Activated CD8-positive, alpha-beta T cell treated with anti-CD3 and anti-CD28 coated beads for 36 hours (primary cell): ENCODE results near the gene GCK. TPM values are rescaled to one million over a fixed set of nuclear protein-coding genes. Genes with fewer than 3 reads are reported as not detected.

Source experiments
- ATAC-seq: fragments of 200-7000 bp; cut with Tn5 transposase; one replicate; pipeline ENCODE4 v1.10.0; 2021; ENCODE audit warnings: mild to moderate bottlenecking, moderate library complexity
- CTCF ChIA-PET: fragments of 350-600 bp; sonication (Branson Sonifier 250); formaldehyde crosslinking; loops from one replicate; lab custom pipeline; 2021; ENCODE audit warnings: antibody characterized with exemption; lab: Charles Lee
- POLR2A ChIA-PET: fragments of 350-600 bp; sonication (Branson Sonifier 250); formaldehyde crosslinking; loops from one replicate; lab custom pipeline; 2021; ENCODE audit warnings: antibody characterized with exemption; lab: Charles Lee
- DNase-seq: peaks from one replicate; pipeline ENCODE4 v3.0.0-alpha.2; 2020
- H3K27ac Mint-ChIP-seq: one replicate; pipeline ENCODE4 v1.8.0; 2021; ENCODE audit warnings: mild to moderate bottlenecking, mixed read lengths
- H3K27me3 Mint-ChIP-seq: one replicate; pipeline ENCODE4 v1.8.0; 2021; ENCODE audit warnings: mixed read lengths
- H3K36me3 Mint-ChIP-seq: one replicate; pipeline ENCODE4 v1.8.0; 2021; ENCODE audit warnings: low read depth, mixed read lengths
- H3K4me1 Mint-ChIP-seq: one replicate; pipeline ENCODE4 v1.8.0; 2021; ENCODE audit warnings: low read depth, mixed read lengths
- H3K4me3 Mint-ChIP-seq: one replicate; pipeline ENCODE4 v1.8.0; 2021; ENCODE audit warnings: mild to moderate bottlenecking, moderate library complexity, mixed read lengths
- H3K9me3 Mint-ChIP-seq: one replicate; pipeline ENCODE4 v1.8.0; 2021; ENCODE audit warnings: mixed read lengths
- CTCF ChIP-seq: fragments of 200-600 bp; IDR thresholded peaks from one replicate; pipeline ENCODE4 v1.8.0; 2022; ENCODE audit warnings: antibody characterized with exemption, mild to moderate bottlenecking
- intact Hi-C: fragments of 100-400 bp; cut with micrococcal nuclease; formaldehyde crosslinking; loops from one replicate; pipeline ENCODE4 v1.10.0; 2022
- total RNA-seq, 2 experiments: library from RNA; stranded (reverse); gene quantifications; one replicate each; pipeline ENCODE4 v1.2.3, GENCODE V29; 2021

GCK gene
- total RNA-seq, 2 experiments from 2014 or later, result 2.1 to 2.6 TPM

GRCh38 chr7:44225566-44226395 is 36.5 kb upstream of the GCK start:
- Mint-ChIP-seq H3K27me3 (no peaks in the 10 kb centered on the region), H3K27ac (no peak overlapping the region), H3K36me3 (no peaks in the 10 kb centered on the region), H3K4me1 (no peaks in the 10 kb centered on the region), H3K9me3 (no peaks in the 10 kb centered on the region), H3K4me3 (no peak overlapping the region)
- no peak for DNase-seq
- no peak for TF ChIP-seq CTCF
- no peak for ATAC-seq
- CTCF ChIA-PET, result no interaction called here
- intact Hi-C loops, result no loop called here
- POLR2A ChIA-PET, result no interaction called here

GRCh38 chr7:44224974-44225565 is 35.8 kb upstream of the GCK start:
- DNase-seq (no peak), ATAC-seq (no peak)
- intact Hi-C loops, result no loop called here
- Mint-ChIP-seq H3K36me3 (no peaks in the 10 kb centered on the region), H3K27ac (no peak overlapping the region), H3K4me3 (no peak overlapping the region), H3K4me1 (no peaks in the 10 kb centered on the region), H3K27me3 (no peaks in the 10 kb centered on the region), H3K9me3 (no peaks in the 10 kb centered on the region)
- ChIA-PET CTCF (no interaction called here), POLR2A (interaction anchor here (1.5 kb wide), 1 partner anchor 9 kb away, joined by 3 read pairs; no protein-coding TSS in a partner anchor)
- no peak for TF ChIP-seq CTCF

- ChIA-PET POLR2A (interaction anchor here (1.5 kb wide), 1 partner anchor 8 kb away, joined by 3 read pairs; no protein-coding TSS in a partner anchor), CTCF (interaction anchor here (1.3 to 1.5 kb wide), 2 partner anchors 10 to 16 kb away, joined by 4 to 5 read pairs; no protein-coding TSS in a partner anchor)
- no peaks in the 10 kb centered on the region for H3K36me3 Mint-ChIP-seq
- H3K27ac Mint-ChIP-seq, result no peak overlapping the region
- no peaks in the 10 kb centered on the region for H3K4me1 Mint-ChIP-seq
- no peaks in the 10 kb centered on the region for H3K27me3 Mint-ChIP-seq
- no peaks in the 10 kb centered on the region for H3K9me3 Mint-ChIP-seq
- no peak for TF ChIP-seq CTCF
- no peak for ATAC-seq
- intact Hi-C loops, result no loop called here
- no peak for DNase-seq
- no peak overlapping the region for H3K4me3 Mint-ChIP-seq
These were observed 35.1 kb upstream of the GCK start for GRCh38 chr7:44224080-44224973.

- H3K4me1 Mint-ChIP-seq, result no peaks in the 10 kb centered on the region
- H3K27ac Mint-ChIP-seq, result no peak overlapping the region
- no peaks in the 10 kb centered on the region for H3K36me3 Mint-ChIP-seq
- no peaks in the 10 kb centered on the region for H3K9me3 Mint-ChIP-seq
- no peaks in the 10 kb centered on the region for H3K27me3 Mint-ChIP-seq
- ATAC-seq, result no peak
- TF ChIP-seq CTCF, result no peak
- ChIA-PET POLR2A (interaction anchor here (1.5 kb wide), 1 partner anchor 7 kb away, joined by 3 read pairs; no protein-coding TSS in a partner anchor), CTCF (interaction anchor here (0.7 to 1.5 kb wide), 3 partner anchors 9 to 77 kb away, joined by 3 to 5 read pairs (median 4); no protein-coding TSS in a partner anchor)
- no peak for DNase-seq
- no peak overlapping the region for H3K4me3 Mint-ChIP-seq
- intact Hi-C loops, result no loop called here
These were observed 34.3 kb upstream of the GCK start for GRCh38 chr7:44223362-44224079.
